Tibial nerve (tissue), 4 donors: ENCODE data around the gene C22orf15.

Experiments
- CTCF ChIP-seq, 5 experiments: fragments of 200-600 bp in 3 of 5; fragments of 450-650 bp in 2 of 5; sonication (generic) in 3 of 5; IDR thresholded peaks; one replicate each; pipeline ENCODE4 v1.5.1; 2016 to 2019; ENCODE audit warnings: antibody characterized with exemption in 5 of 5, mild to moderate bottlenecking in 3 of 5, moderate library complexity in 2 of 5
- EP300 ChIP-seq, 2 donors: sonication (generic); formaldehyde crosslinking; IDR thresholded peaks; one replicate each; pipeline ENCODE4 v1.6.1; 2017; ENCODE audit warnings: antibody characterized with exemption in 2 of 2, mild to moderate bottlenecking in 1 of 2
- POLR2A ChIP-seq, 2 donors: fragments of 450-650 bp; IDR thresholded peaks; one replicate each; pipeline ENCODE4 v1.6.1; 2017; ENCODE audit warnings: antibody characterized with exemption in 2 of 2, mild to moderate bottlenecking in 2 of 2, moderate library complexity in 2 of 2

- TF ChIP-seq POLR2A (IDR thresholded peaks at IDR 0.05), result peak; percentile 62 to 81
- TF ChIP-seq CTCF (IDR thresholded peaks at IDR 0.05), result peak; percentile 76 to 95 (median 84)
- TF ChIP-seq EP300 (IDR thresholded peaks at IDR 0.05), result peak in 1 of 2 donors; percentile 81
Observed at GRCh38 chr22:23767673-23768548, 5.1 kb downstream of the C22orf15 start, which contains the start of gene CHCHD10.
